GM21786 (cell line): ENCODE results near the gene ACTR8.

Source experiments
- ATAC-seq: cut with Tn5 transposase; IDR thresholded peaks from one replicate; pipeline ENCODE4 v1.9.1; 2021; ENCODE audit not compliant: unreplicated experiment

Gene ACTR8

GRCh38 chr3:53817809-53818208 lies 64.1 kb downstream of the ACTR8 start:
- ATAC-seq: no peak

DNA sequence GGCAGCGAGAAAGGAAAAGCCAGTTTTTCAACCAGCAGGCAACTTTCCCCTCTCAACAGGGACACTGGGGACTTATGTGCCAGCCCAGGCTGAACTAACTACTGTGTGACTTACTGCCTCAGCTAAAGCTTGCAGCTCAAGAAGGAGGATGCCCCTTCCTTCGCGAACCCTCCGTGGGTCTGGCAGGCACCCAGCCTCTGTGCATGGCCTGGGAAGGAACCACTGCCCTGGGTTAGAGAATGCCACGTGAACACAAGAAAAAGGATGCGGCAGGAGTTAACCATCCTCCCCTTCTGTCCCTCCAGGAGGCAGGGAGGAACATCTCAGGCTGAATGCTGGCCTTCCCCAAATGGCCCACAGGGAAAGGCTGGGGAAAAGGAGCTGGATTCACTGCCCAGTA lies 64.7 kb downstream of the ACTR8 start:
- no peak for ATAC-seq
